Esophagus muscularis mucosa (tissue), 4 donors: ENCODE measurements around the gene TMCC1. TPM values are rescaled to one million over a fixed set of nuclear protein-coding genes. Genes with fewer than 3 reads are reported as not detected.
"Not testable (repeated sequence)": the region's sequence is repeated elsewhere in the genome, so short reads cannot be mapped to it uniquely, and the experiment has no call there.

Experiments used
- DNase-seq: peaks from one replicate; pipeline ENCODE4 v3.0.0-alpha.2; 2017; ENCODE audit errors: extremely low spot score
- H3K27ac ChIP-seq, 4 donors: fragments of 200-600 bp; sonication (generic); replicated peaks in 1 of 4; 1 replicate in 3 of 4; 2 replicates in 1 of 4; pipeline ENCODE4 v1.5.1; 2016 to 2019; ENCODE audit warnings: mild to moderate bottlenecking in 1 of 4
- H3K27me3 ChIP-seq, 4 donors: fragments of 200-600 bp; sonication (generic); one replicate each; pipeline versions ENCODE4 v1.5.1 to v1.6.0; 2016 to 2019
- H3K36me3 ChIP-seq, 4 donors: fragments of 200-600 bp; sonication (generic); one replicate each; pipeline ENCODE4 v1.5.1; 2016 to 2019
- H3K4me1 ChIP-seq, 4 donors: fragments of 200-600 bp; sonication (generic); one replicate each; pipeline ENCODE4 v1.5.1; 2016 to 2019
- H3K4me3 ChIP-seq, 4 donors: fragments of 200-600 bp; sonication (generic); 1 replicate in 2 of 4; 2 replicates in 2 of 4; pipeline ENCODE4 v1.5.1; 2016 to 2019; ENCODE audit warnings: mild to moderate bottlenecking in 4 of 4, moderate library complexity in 1 of 4
- H3K9me3 ChIP-seq, 4 donors: fragments of 200-600 bp; sonication (generic); 1 replicate in 3 of 4; 2 replicates in 1 of 4; pipeline ENCODE4 v1.5.1; 2016 to 2019
- EP300 ChIP-seq: sonication (generic); formaldehyde crosslinking; IDR thresholded peaks from one replicate; pipeline ENCODE4 v1.6.1; 2017; ENCODE audit warnings: antibody characterized with exemption
- POLR2A ChIP-seq: fragments of 450-650 bp; IDR thresholded peaks from one replicate; pipeline ENCODE4 v1.6.1; 2017; ENCODE audit warnings: antibody characterized with exemption, moderate library complexity, mild to moderate bottlenecking, low read depth
- POLR2AphosphoS5 ChIP-seq, 2 donors: sonication (generic); formaldehyde crosslinking; IDR thresholded peaks; one replicate each; pipeline ENCODE4 v1.6.1; 2017; ENCODE audit warnings: antibody characterized with exemption in 2 of 2
- WGBS: methylation state at CpG from one replicate; pipeline ENCODE4 v1.1.5; 2018; 5-methylcytosine and 5-hydroxymethylcytosine counted together
- intact Hi-C: fragments of 100-400 bp; cut with DNase I; formaldehyde crosslinking; loops from one replicate; pipeline ENCODE4 v1.15.1; 2023
- total RNA-seq, 4 donors: library from RNA; depleted of rRNA; stranded (reverse); fragments of >200 nt; gene quantifications; one replicate each; pipeline versions ENCODE4 v1.1.0 to v1.2.1, GENCODE V29; 2016
- TF ChIP-seq, protein P1 (sequence below), 3 experiments: fragments of 200-600 bp in 2 of 3; fragments of 450-650 bp in 1 of 3; sonication (generic) in 2 of 3; IDR thresholded peaks; one replicate each; pipeline ENCODE4 v1.5.1; 2017 to 2019; ENCODE audit warnings: antibody characterized with exemption in 3 of 3, mild to moderate bottlenecking in 2 of 3, moderate library complexity in 1 of 3

The TMCC1 gene
- total RNA-seq, 4 donors from 2014 or later, result 24.5 to 36.2 (median 28.9) TPM

DNA sequence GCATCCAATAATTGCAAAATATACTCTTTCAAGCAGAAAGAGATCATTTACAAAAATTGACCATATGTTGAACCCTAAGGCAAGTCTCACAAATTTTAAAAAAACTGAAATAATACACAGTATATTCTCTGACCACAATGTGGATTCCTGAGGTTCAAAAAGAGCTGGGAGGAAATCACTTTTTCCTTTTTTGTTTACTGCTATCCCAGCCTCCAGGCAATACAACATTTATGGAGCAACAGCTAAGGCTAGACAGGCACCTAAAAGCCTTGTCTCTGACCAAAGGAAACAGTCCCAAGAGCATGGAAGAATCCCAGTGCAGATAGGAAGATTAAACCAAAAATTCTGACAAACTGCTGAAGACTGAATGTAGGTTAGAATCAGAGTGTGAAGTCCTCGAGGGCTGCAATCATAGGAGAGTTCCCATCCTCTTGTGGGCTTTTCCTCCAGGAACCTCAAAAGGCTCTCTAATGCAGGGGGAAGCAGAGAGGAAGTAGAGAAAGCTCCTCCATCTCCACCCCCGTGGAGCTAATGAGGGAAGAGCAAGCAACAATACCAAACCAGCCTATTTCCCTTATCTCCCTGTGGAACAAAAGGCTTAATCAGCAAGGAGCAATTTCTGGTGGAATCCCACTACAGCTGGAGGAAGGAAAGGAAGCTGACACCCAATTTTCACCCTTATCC, 57.0 kb downstream of the TMCC1 start:
- Histone ChIP-seq H3K4me3 (no peak overlapping the region), H3K27ac (no peak overlapping the region), H3K9me3 (no peaks in the 10 kb centered on the region), H3K4me1 (peaks cover 16 to 42% (median 28%) of the 10 kb centered on the region in 4 donors), H3K27me3 (no peaks in the 10 kb centered on the region), H3K36me3 (no peaks in the 10 kb centered on the region)
- intact Hi-C loops, result loop anchor here (5.0 kb wide), 1 partner anchor 56 kb away; the partner anchor contains the start of gene TMCC1
- 49% methylated on average over 2 of the region's 2 CpGs for WGBS
- TF ChIP-seq EP300, result no peak
- TF ChIP-seq POLR2A, result no peak
- no peak for TF ChIP-seq POLR2AphosphoS5 (IDR thresholded peaks at IDR 0.05)
- TF ChIP-seq, protein P1, sequence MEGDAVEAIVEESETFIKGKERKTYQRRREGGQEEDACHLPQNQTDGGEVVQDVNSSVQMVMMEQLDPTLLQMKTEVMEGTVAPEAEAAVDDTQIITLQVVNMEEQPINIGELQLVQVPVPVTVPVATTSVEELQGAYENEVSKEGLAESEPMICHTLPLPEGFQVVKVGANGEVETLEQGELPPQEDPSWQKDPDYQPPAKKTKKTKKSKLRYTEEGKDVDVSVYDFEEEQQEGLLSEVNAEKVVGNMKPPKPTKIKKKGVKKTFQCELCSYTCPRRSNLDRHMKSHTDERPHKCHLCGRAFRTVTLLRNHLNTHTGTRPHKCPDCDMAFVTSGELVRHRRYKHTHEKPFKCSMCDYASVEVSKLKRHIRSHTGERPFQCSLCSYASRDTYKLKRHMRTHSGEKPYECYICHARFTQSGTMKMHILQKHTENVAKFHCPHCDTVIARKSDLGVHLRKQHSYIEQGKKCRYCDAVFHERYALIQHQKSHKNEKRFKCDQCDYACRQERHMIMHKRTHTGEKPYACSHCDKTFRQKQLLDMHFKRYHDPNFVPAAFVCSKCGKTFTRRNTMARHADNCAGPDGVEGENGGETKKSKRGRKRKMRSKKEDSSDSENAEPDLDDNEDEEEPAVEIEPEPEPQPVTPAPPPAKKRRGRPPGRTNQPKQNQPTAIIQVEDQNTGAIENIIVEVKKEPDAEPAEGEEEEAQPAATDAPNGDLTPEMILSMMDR (IDR thresholded peaks at IDR 0.05), result no peak
- no peak for DNase-seq

DNA sequence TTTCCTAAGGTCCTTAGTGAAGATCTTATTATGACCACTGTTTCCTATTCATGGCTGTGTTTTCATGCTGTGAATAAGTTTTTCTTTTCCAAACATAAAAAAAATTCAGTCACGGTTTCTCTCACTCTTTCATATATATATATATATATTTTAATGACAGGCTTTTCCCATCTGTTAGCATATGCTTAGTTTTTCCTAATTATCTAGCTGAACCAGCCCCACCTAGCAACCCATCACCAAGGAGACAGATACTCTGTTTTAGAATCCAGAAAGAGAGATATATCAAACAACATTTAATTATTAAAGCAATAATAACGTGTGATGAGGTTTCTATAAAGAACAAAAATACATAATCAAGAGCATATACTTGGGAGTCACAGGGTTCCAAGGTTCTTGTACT, 58.3 kb downstream of the TMCC1 start:
- 62% methylated on average over 2 of the region's 2 CpGs for WGBS
- H3K27me3 ChIP-seq, result no peaks in the 10 kb centered on the region
- H3K4me1 ChIP-seq, result peaks cover 16 to 48% (median 34%) of the 10 kb centered on the region in 4 donors
- TF ChIP-seq POLR2AphosphoS5 (IDR thresholded peaks at IDR 0.05) (no peak), EP300 (no peak), POLR2A (no peak)
- TF ChIP-seq, protein P1 (IDR thresholded peaks at IDR 0.05), result no peak
- no peak overlapping the region for H3K27ac ChIP-seq
- H3K4me3 ChIP-seq, result no peak overlapping the region
- intact Hi-C loops, result loop anchor here (5.0 kb wide), 1 partner anchor 57 kb away; the partner anchor contains the start of gene TMCC1
- no peak for DNase-seq
- no peaks in the 10 kb centered on the region for H3K9me3 ChIP-seq
- no peaks in the 10 kb centered on the region for H3K36me3 ChIP-seq

DNA sequence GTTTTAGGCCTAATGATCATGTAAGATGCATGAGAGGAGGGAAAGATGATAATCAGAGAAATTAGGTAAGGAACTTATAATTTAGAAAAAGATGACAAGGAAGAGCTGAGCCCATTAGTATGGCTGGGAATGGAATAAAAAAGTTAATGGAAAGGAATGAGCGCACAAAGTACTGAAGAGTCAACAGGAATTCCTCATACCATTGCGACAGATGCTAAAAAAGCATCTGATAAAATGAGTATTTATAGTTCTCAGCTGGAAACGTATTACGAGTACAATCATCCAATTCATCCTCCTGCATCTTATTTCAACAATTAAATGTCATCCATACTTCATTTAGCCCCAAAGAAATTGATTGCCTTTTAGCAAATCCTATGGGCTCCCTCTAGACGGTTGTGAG, 58.9 kb downstream of the TMCC1 start:
- 76% methylated on average over 5 of the region's 5 CpGs for WGBS
- TF ChIP-seq, protein P1 (IDR thresholded peaks at IDR 0.05), result no peak
- TF ChIP-seq POLR2A (no peak), POLR2AphosphoS5 (IDR thresholded peaks at IDR 0.05) (no peak), EP300 (no peak)
- no peaks in the 10 kb centered on the region for H3K36me3 ChIP-seq
- no peak for DNase-seq
- no peaks in the 10 kb centered on the region for H3K9me3 ChIP-seq
- H3K4me3 ChIP-seq, result no peak overlapping the region
- intact Hi-C loops, result no loop called here
- H3K27me3 ChIP-seq, result no peaks in the 10 kb centered on the region
- H3K27ac ChIP-seq, result no peak overlapping the region
- peaks cover 16 to 53% (median 37%) of the 10 kb centered on the region in 4 donors for H3K4me1 ChIP-seq

DNA sequence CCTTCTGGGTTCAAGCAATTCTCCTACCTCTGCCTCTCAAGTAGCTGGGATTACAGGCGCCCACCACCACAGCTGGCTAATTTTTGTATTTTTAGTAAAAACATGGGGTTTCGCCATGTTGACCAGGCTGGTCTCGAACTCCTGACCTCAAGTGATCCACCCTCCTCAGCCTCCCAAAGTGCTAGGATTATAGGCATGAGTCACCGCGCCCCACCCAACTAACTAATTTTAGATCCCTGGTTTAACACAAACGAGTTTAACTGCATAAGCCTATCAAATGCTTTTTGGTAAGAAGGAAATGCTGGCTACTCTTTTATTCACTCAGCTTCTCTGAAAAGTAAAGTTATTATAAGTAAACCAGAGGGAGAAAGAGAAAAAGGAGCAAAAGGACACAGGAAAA, 61.6 kb downstream of the TMCC1 start:
- H3K4me3 ChIP-seq, H3K36me3 ChIP-seq, H3K27ac ChIP-seq, H3K27me3 ChIP-seq, DNase-seq, intact Hi-C loops, H3K9me3 ChIP-seq: not testable (repeated sequence)
- peaks cover 13 to 53% (median 36%) of the 10 kb centered on the region in 4 donors for H3K4me1 ChIP-seq
- WGBS, result 85% methylated on average over 6 of the region's 6 CpGs

DNA sequence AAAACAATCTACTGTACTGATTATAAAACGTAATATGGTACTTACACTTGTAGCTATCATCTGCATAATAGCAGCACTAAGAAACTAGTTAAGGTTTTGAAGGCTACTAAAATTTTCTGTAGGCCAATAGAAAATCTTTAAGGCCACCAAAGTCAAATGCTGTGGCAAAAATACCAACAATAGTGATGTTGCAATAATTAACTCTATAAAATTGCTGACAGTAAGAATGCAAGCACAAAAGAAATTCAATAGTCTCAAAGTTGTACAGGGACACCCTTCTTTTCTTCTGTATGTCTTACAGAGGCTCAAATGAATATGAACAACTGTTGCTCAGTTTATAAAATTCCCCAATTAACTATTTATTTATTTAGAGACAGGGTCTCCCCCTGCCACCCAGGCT, 62.0 kb downstream of the TMCC1 start:
- peaks cover 13 to 49% (median 33%) of the 10 kb centered on the region in 4 donors for H3K4me1 ChIP-seq
- no peaks in the 10 kb centered on the region for H3K27me3 ChIP-seq
- WGBS, result 100% methylated on average over 1 of the region's 1 CpG
- no peaks in the 10 kb centered on the region for H3K9me3 ChIP-seq
- H3K4me3 ChIP-seq, result no peak overlapping the region
- peaks cover 0 to 5% (median 2%) of the 10 kb centered on the region in 4 donors for H3K36me3 ChIP-seq
- DNase-seq, result no peak
- intact Hi-C loops, result no loop called here
- no peak for TF ChIP-seq EP300
- TF ChIP-seq, protein P1 (IDR thresholded peaks at IDR 0.05), result no peak
- no peak for TF ChIP-seq POLR2AphosphoS5 (IDR thresholded peaks at IDR 0.05)
- no peak for TF ChIP-seq POLR2A
- H3K27ac ChIP-seq, result no peak overlapping the region
